Suprapubic skin (tissue), 3 donors: Measurements from ENCODE around the gene HOXB4.

Experiments
- CTCF ChIP-seq, 2 donors: fragments of 200-600 bp in 1 of 2; fragments of 450-650 bp in 1 of 2; sonication (generic) in 1 of 2; IDR thresholded peaks; one replicate each; pipeline ENCODE4 v1.5.1; 2016 to 2019; ENCODE audit warnings: antibody characterized with exemption in 2 of 2, mild to moderate bottlenecking in 1 of 2, moderate library complexity in 1 of 2
- POLR2A ChIP-seq, 2 donors: fragments of 450-650 bp; IDR thresholded peaks; one replicate each; pipeline ENCODE4 v1.6.1; 2017; ENCODE audit warnings: antibody characterized with exemption in 2 of 2, mild to moderate bottlenecking in 2 of 2, moderate library complexity in 2 of 2

GRCh38 chr17:48563867-48564187 is 14.3 kb downstream of the HOXB4 start:
- TF ChIP-seq CTCF (IDR thresholded peaks at IDR 0.05) (no peak), POLR2A (IDR thresholded peaks at IDR 0.05) (no peak)
